ENCODE measurements around the gene REEP1.

DNA sequence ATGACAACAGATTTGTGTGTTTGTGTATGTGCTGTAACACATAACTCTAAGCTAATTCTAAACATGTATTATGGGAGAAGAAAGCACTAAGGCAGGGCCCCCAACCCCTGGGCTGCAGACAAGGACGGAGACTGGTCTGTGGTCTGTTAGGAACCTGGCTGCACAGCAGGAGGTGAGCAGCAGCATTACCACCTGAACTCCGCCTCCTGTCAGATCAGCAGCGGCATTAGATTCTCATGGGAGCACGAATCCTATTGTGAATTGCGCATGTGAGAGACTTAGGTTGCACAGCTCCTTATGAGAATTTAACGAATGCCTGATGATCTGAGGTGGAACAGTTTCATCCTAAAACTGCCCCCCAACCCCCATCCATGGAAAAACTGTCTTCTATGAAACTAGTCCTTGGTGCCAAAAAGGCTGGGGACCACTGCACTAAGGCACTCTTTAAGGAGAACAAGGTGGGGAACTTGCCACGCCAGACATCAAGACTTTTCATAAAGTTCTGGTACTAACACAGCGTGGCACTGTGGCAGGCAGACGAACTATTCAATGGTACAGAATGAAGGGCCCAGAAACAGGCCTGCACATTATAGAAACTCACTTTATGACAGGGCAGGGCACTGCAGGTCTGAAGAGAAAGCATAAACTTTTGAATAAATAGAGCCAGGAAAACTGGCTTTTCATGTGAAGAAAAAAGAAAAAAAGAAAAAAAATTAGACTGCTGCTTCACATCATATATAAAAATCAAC lies 14.0 kb downstream of the REEP1 start:
- no peak for TF ChIP-seq YY1 (IDR thresholded peaks at IDR 0.05; ENCODE audit: insufficient read depth, insufficient read length)
- no peak for TF ChIP-seq SUZ12 (IDR thresholded peaks at IDR 0.05; ENCODE audit: extremely low read depth, insufficient read depth, insufficient read length)
